Trophoblast cell (in vitro differentiated cells and primary cell): Measurements from ENCODE around the gene DAZAP1.

Experiments
- DNase-seq, 2 donors: peaks; one replicate each; pipeline ENCODE4 v3.0.0-alpha.2; 2016
- H2AFZ ChIP-seq: 2 replicates; pipeline ENCODE4 v1.6.1; 2013; ENCODE audit warnings: low read length, moderate library complexity, mild to moderate bottlenecking; ENCODE audit not compliant: insufficient read depth, poor library complexity
- H2AK5ac ChIP-seq: 2 replicates; pipeline ENCODE4 v1.6.1; 2013; ENCODE audit warnings: mild to moderate bottlenecking, low read length
- H2BK120ac ChIP-seq: 2 replicates; pipeline ENCODE4 v1.6.1; 2013; ENCODE audit warnings: low read length, mild to moderate bottlenecking, moderate library complexity; ENCODE audit not compliant: insufficient read depth, poor library complexity
- H2BK12ac ChIP-seq: 2 replicates; pipeline ENCODE4 v1.6.1; 2013; ENCODE audit warnings: mild to moderate bottlenecking, low read length, moderate library complexity
- H2BK5ac ChIP-seq: 2 replicates; pipeline ENCODE4 v1.6.1; 2013; ENCODE audit warnings: low read length, low read depth, moderate library complexity, mild to moderate bottlenecking; ENCODE audit not compliant: poor library complexity
- H3K14ac ChIP-seq: 2 replicates; pipeline ENCODE4 v1.6.1; 2013; ENCODE audit warnings: mild to moderate bottlenecking, low read length
- H3K18ac ChIP-seq: 2 replicates; pipeline ENCODE4 v1.6.1; 2013; ENCODE audit warnings: mild to moderate bottlenecking, low read length
- H3K23ac ChIP-seq: 2 replicates; pipeline ENCODE4 v1.6.1; 2013; ENCODE audit warnings: low read length
- H3K27ac ChIP-seq: 2 replicates; pipeline ENCODE4 v1.5.1; 2013; ENCODE audit warnings: low read depth, mild to moderate bottlenecking, inconsistent platforms, low read length, moderate library complexity
- H3K27me3 ChIP-seq: 2 replicates; pipeline ENCODE4 v1.6.1; 2013; ENCODE audit warnings: inconsistent platforms, mild to moderate bottlenecking, low read length, moderate library complexity; ENCODE audit not compliant: insufficient read depth
- H3K36me3 ChIP-seq, 2 experiments: 1 replicate in 1 of 2; 2 replicates in 1 of 2; pipeline ENCODE4 v1.6.1; 2013; ENCODE audit warnings: low read length in 2 of 2, mild to moderate bottlenecking in 2 of 2, moderate library complexity in 1 of 2; ENCODE audit not compliant: insufficient read depth in 2 of 2, control insufficient read depth in 1 of 2
- H3K4ac ChIP-seq: 2 replicates; pipeline ENCODE4 v1.6.1; 2013; ENCODE audit warnings: low read depth, mild to moderate bottlenecking, low read length, moderate library complexity
- H3K4me1 ChIP-seq, 2 experiments: 1 replicate in 1 of 2; 2 replicates in 1 of 2; pipeline ENCODE4 v1.6.1; 2013; ENCODE audit warnings: low read length in 2 of 2, mild to moderate bottlenecking in 2 of 2, moderate library complexity in 1 of 2; ENCODE audit not compliant: insufficient read depth in 2 of 2, control insufficient read depth in 1 of 2
- H3K4me2 ChIP-seq: 2 replicates; pipeline ENCODE4 v1.6.1; 2013; ENCODE audit warnings: inconsistent platforms, mild to moderate bottlenecking, low read length, moderate library complexity
- H3K4me3 ChIP-seq: 2 replicates; pipeline ENCODE4 v1.5.1; 2013; ENCODE audit warnings: mild to moderate bottlenecking, low read depth, low read length, inconsistent platforms
- H3K79me1 ChIP-seq: one replicate; pipeline ENCODE4 v1.6.1; 2013; ENCODE audit warnings: low read length
- H3K79me2 ChIP-seq: 2 replicates; pipeline ENCODE4 v1.6.1; 2013; ENCODE audit warnings: low read length, mild to moderate bottlenecking; ENCODE audit not compliant: control insufficient read depth, insufficient read depth, poor library complexity
- H3K9ac ChIP-seq: 2 replicates; pipeline ENCODE4 v1.6.1; 2013; ENCODE audit warnings: mild to moderate bottlenecking, low read length
- H3K9me3 ChIP-seq: 2 replicates; pipeline ENCODE4 v1.6.1; 2013; ENCODE audit warnings: low read depth, mild to moderate bottlenecking, control low read depth, inconsistent platforms, low read length; ENCODE audit not compliant: insufficient read depth
- H4K12ac ChIP-seq: 2 replicates; pipeline ENCODE4 v1.6.1; 2013; ENCODE audit warnings: low read depth, mild to moderate bottlenecking, low read length, moderate library complexity
- H4K8ac ChIP-seq: 2 replicates; pipeline ENCODE4 v1.6.1; 2013; ENCODE audit warnings: low read depth, mild to moderate bottlenecking, low read length, moderate library complexity
- H4K91ac ChIP-seq: one replicate; pipeline ENCODE4 v1.6.1; 2013; ENCODE audit warnings: low read depth, mild to moderate bottlenecking, low read length, moderate library complexity
- WGBS: extraction: QIAGEN DNeasy Blood & Tissue Kit; methylation state at CpG from one replicate; pipeline ENCODE4 v1.1.7; 2013; ENCODE audit warnings: missing lambda C conversion rate; ENCODE audit not compliant: insufficient read length, insufficient coverage; ENCODE audit errors: extremely low coverage; 5-methylcytosine and 5-hydroxymethylcytosine counted together

The DAZAP1 gene

DNA sequence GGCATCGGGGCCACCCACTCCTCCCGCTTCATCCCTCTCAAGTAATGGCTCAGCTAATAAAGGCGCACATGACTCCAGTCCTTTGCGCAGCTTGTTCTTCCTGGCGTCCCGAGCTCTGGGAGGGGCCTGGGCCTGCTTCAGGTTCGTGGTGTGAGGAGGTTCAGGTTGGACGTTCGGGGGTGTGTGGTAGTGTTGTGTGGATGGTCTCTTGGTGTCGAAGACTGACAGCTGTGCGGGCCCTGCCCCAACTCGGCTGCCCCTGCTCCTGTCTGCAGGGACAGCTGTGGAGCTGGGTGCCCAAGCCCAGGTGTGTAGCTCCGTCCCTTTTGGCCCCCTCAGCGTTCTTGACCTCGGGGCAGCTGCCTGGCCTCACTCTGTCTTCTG lies 33.0 kb downstream of the DAZAP1 start:
- H4K91ac ChIP-seq, result no peak overlapping the region
- no peak overlapping the region for H2BK5ac ChIP-seq
- H3K4me1 ChIP-seq, result peaks cover 11 to 14% of the 10 kb centered on the region in 2 experiments
- no peak overlapping the region for H3K27ac ChIP-seq
- H3K4me2 ChIP-seq, result no peak overlapping the region
- peak overlapping the region; percentile 5 for H4K12ac ChIP-seq
- no peak overlapping the region for H4K8ac ChIP-seq
- no peak overlapping the region for H3K14ac ChIP-seq
- peak overlapping the region; percentile 28 for H3K4ac ChIP-seq
- peaks cover 37 to 39% of the 10 kb centered on the region in 2 experiments for H3K36me3 ChIP-seq
- peak overlapping the region; percentile 14 for H3K4me3 ChIP-seq
- peak overlapping the region; percentile 60 for H2AFZ ChIP-seq
- no peak overlapping the region for H2BK120ac ChIP-seq
- peaks cover 6% of the 10 kb centered on the region for H3K79me1 ChIP-seq
- H3K23ac ChIP-seq, result no peak overlapping the region
- H3K18ac ChIP-seq, result no peak overlapping the region
- peaks cover 14% of the 10 kb centered on the region for H3K79me2 ChIP-seq
- H3K9ac ChIP-seq, result no peak overlapping the region
- no peak for DNase-seq
- no peak overlapping the region for H2AK5ac ChIP-seq
- no CpG with 5 or more reads among the region's 15 CpGs for WGBS
- no peak overlapping the region for H2BK12ac ChIP-seq
- peaks cover under 1% of the 10 kb centered on the region for H3K27me3 ChIP-seq
- no peaks in the 10 kb centered on the region for H3K9me3 ChIP-seq

DNA sequence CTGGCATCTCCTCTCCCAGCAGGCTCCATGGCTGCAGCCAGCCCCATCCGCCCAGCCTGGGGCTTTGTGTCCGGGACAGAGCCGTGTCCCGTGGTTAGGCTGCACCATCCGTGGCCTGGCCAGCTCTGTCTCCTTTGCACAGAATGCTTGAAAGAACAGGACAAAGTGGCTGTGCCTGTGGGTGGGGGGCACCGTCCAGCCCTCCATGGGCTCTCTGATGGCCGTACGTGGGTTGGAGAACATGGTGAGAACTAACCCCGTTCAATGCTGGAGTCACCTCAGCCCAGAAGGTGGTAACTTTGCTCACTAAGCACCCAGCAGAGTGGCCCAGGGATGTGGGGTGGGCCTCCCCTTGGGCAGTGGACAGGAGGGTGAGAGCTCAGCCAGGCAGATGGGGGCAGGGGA lies 33.6 kb downstream of the DAZAP1 start:
- Histone ChIP-seq H2AK5ac (no peak overlapping the region), H3K4me2 (no peak overlapping the region), H4K12ac (no peak overlapping the region), H3K36me3 (peaks cover 34 to 35% of the 10 kb centered on the region in 2 experiments), H3K4ac (no peak overlapping the region), H3K79me1 (peaks cover 6% of the 10 kb centered on the region), H2BK5ac (no peak overlapping the region), H3K18ac (peak overlapping the region; percentile 42), H3K4me1 (peaks cover 12 to 16% of the 10 kb centered on the region in 2 experiments), H3K79me2 (peaks cover 14% of the 10 kb centered on the region), H2AFZ (no peak overlapping the region), H3K4me3 (no peak overlapping the region), H2BK12ac (no peak overlapping the region), H3K27ac (no peak overlapping the region), H2BK120ac (no peak overlapping the region), H4K91ac (no peak overlapping the region), H3K23ac (no peak overlapping the region), H3K14ac (no peak overlapping the region), H3K27me3 (peaks cover 5% of the 10 kb centered on the region), H3K9me3 (no peaks in the 10 kb centered on the region), H4K8ac (no peak overlapping the region), H3K9ac (peak overlapping the region; percentile 21)
- no CpG with 5 or more reads among the region's 9 CpGs for WGBS
- DNase-seq, result no peak

DNA sequence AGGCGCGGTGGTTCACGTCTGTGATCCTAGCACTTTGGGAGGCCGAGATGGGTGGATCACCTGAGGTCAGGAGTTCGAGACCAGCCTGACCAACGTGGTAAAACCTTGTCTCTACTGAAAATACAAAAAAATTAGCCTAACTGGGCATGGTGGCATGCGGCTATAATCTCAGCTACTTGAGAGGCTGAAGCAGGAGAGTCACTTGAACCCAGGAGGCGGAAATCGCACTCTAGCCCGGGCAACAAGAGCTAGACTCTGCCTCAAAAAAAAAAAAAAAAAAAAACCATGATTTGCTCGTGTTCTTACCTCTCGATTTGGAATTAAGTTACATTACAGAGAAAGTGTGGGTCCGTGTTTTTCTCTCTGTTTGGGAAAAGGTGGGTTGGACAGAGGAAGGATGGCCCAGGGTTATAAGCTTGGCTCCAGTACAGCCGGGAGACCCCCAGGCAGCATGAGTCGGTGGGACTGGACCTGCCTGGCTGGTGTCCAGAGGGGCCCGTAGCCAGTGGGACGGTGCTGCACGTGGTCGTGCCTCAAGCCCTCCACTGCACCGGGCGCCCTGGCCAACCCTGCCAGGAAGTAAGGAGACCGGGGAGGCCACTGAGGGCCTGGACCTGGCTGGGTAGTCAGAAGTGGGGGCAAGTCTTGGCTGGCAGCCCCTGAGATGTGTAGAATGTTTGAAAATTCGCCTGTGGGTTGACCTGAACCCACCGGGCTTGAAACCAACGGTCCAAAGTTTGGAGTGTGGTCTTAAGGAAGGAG lies 34.5 kb downstream of the DAZAP1 start:
- no CpG with 5 or more reads among the region's 25 CpGs for WGBS
- peaks cover 34 to 35% of the 10 kb centered on the region in 2 experiments for H3K36me3 ChIP-seq
- no peak overlapping the region for H2AK5ac ChIP-seq
- no peak overlapping the region for H3K4me2 ChIP-seq
- no peak overlapping the region for H3K18ac ChIP-seq
- no peak for DNase-seq
- no peak overlapping the region for H2AFZ ChIP-seq
- H3K4ac ChIP-seq, result no peak overlapping the region
- no peak overlapping the region for H2BK12ac ChIP-seq
- H3K79me1 ChIP-seq, result peaks cover 6% of the 10 kb centered on the region
- peaks cover 14% of the 10 kb centered on the region for H3K79me2 ChIP-seq
- peaks cover 12 to 21% of the 10 kb centered on the region in 2 experiments for H3K4me1 ChIP-seq
- H3K9me3 ChIP-seq, result no peaks in the 10 kb centered on the region
- no peak overlapping the region for H4K8ac ChIP-seq
- H2BK120ac ChIP-seq, result no peak overlapping the region
- no peak overlapping the region for H2BK5ac ChIP-seq
- no peak overlapping the region for H4K91ac ChIP-seq
- H3K23ac ChIP-seq, result no peak overlapping the region
- no peak overlapping the region for H3K14ac ChIP-seq
- H3K9ac ChIP-seq, result no peak overlapping the region
- no peak overlapping the region for H3K27ac ChIP-seq
- no peak overlapping the region for H4K12ac ChIP-seq
- H3K27me3 ChIP-seq, result peaks cover 13% of the 10 kb centered on the region
- no peak overlapping the region for H3K4me3 ChIP-seq

DNA sequence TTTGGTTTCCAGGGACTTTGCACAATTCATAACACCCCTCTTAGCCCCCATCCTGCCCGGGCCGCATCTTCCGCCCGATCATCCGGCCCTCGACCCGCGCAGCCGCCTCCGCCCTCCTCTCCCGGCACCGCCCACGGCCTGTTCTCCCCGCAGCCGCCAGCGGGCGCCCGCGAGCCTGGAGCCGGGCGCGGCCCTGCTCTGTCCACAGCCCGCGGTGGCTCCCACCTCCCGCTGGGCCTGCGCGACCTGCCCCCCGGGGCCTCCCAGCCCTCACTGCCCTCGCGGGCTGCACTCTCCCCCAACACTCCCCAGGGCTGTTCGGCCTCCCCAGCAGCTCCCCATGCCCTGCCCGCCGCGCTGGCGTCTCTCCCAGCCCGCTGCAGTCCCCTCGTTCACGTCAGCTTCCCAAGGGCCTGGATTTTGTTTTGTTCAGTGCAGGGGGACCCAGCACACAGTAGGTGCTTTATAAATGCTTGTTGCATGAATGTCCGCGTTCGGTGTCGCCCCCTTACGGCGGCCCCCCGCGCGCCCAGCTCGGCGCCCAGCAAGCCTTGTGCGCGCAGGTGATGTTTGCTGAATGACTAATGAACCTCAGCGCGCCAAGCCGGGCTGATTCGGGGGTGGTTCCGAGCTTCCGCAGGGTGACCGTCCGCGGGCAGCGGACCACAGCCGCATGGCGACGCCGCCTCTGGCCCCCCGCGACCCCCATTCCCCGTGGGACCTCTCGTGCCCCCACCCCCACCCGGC lies 38.0 kb downstream of the DAZAP1 start:
- Histone ChIP-seq H2BK5ac (no peak overlapping the region), H3K18ac (no peak overlapping the region), H3K4me3 (peak overlapping the region; percentile 57), H4K91ac (no peak overlapping the region), H4K12ac (no peak overlapping the region), H2BK12ac (no peak overlapping the region), H2AFZ (no peak overlapping the region), H4K8ac (no peak overlapping the region), H3K4me1 (peaks cover 6 to 14% of the 10 kb centered on the region in 2 experiments), H2BK120ac (no peak overlapping the region), H3K4me2 (peak overlapping the region; percentile 90), H3K9me3 (peaks cover 6% of the 10 kb centered on the region), H3K36me3 (peaks cover 23 to 24% of the 10 kb centered on the region in 2 experiments), H3K23ac (no peak overlapping the region), H3K9ac (no peak overlapping the region), H3K27ac (peak overlapping the region; percentile 16), H3K79me2 (no peaks in the 10 kb centered on the region), H3K14ac (no peak overlapping the region), H2AK5ac (no peak overlapping the region), H3K27me3 (peaks cover 41% of the 10 kb centered on the region), H3K79me1 (no peaks in the 10 kb centered on the region), H3K4ac (no peak overlapping the region)
- DNase-seq, result peak; percentile 47 to 80
- WGBS, result no CpG with 5 or more reads among the region's 70 CpGs
